ENCODE results near the gene TUBB4A.
"Not testable (repeated sequence)": the region's sequence is repeated elsewhere in the genome, so short reads cannot be mapped to it uniquely, and the experiment has no call there.

The TUBB4A gene

DNA sequence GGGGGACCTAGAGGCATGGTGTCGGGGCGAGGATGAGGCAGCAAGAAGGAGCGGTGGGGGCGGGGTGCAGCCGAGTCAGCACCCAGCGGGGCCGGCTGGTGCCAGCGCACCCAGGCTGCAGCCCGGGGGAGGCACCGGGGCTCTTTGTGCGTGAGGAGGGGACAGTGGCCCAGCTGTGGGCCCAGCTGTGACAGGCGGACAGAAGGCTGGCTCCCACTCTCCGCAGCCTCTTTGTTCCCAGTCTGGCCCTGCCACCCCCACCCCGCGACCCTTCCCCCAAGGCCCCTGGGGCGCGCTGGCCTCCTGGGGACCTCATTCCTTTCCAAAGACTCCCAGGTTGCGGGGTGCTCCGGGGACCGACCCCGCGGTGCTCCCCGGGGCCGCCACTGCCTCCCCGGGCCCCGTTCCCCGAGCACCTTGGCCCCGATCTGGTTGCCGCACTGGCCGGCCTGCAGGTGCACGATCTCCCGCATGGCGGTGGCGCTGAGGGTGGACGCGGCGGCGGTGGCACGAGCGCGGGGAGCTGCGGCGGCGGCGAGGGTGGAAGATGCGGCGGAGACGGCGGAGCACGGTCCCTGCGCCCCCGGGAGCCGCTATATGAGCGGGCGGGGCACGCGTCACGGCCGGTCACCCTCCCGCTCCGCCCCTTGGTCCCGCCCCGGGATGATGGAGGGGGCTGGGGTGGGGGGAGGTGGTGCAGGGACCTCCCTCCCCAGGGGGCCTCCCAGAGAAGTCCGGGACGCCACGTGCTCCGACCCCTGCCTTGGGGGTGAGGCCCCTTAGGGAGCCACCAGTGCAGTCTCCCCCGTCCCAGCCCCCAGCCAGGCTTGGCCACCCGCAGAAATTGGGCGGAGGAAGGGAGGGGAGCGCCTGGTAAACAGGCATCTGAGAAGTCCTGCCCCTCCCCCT, at the start of gene TUBB4A:
Gene TUBB4A (minus strand): TSS at position 570 of the 909 bp plus-strand sequence. CDS start 97 bp downstream, at position 473.
- peak in 4 of 6 experiments; percentile 6 to 22 (median 17) for DNase-seq

DNA sequence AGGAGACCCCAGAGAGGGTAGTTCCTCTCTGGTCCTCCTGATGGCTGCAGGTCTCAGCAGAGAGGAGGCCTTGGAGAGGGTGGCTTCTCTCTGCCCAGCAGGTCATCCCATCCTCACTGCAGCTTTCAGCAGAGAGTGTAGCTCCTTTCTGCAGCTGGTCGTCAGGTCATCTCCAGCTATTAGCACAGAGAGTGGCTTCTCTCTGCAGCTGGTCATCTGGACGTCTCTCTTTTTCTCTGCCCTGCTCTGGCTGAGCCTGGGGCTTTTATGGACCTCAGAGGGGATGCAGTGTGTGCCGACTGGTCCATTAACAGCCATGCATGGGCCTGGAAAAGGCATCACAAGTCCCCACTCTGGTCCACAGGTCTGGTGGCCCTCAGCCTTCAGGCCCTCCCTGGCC, 49.0 kb upstream of the TUBB4A start:
- DNase-seq: no peak

DNA sequence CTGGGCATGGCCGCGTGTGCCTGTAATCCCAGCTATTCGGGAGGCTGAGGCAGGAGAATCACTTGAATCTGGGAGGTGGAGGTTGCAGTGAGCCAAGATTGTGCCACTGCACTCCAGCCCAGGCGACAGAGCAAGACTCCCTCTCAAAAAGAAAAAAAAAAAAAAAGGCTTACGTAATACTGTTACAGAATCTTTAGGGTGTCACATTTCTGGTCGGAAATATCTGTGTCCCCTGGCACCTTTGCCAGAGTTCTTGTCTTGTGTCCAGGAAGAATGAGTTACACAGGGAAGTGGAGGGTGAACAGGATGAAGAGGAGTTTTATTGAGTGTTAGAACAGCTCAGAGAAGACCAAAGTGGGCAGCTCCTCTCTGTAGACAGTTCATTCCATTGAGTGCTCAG, 48.6 kb upstream of the TUBB4A start:
- DNase-seq: not testable (repeated sequence)

DNA sequence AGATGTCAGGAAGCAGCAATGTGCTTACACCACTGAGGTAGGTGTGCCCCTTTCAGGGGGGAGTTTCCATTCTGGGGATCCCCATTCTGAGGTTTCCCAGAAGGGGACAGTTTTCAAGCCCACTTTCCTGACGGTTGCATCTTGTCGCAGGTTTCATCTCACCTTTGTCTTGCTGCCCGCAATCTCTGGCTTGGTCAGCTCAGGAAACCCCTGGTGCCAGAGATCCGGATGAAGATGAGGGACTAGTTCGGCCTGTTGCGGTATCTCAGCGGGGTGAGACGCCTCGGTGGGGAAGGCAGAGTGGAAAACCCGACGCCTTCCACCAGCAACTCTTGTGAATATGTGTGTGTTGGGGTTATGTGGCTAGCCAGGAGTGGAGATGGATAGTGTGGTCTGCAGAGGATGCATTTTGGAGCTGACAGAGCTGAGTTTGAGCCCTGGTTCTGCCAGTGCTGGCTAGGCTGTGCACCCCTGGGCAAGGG, 41.8 kb upstream of the TUBB4A start:
- no peak for DNase-seq

DNA sequence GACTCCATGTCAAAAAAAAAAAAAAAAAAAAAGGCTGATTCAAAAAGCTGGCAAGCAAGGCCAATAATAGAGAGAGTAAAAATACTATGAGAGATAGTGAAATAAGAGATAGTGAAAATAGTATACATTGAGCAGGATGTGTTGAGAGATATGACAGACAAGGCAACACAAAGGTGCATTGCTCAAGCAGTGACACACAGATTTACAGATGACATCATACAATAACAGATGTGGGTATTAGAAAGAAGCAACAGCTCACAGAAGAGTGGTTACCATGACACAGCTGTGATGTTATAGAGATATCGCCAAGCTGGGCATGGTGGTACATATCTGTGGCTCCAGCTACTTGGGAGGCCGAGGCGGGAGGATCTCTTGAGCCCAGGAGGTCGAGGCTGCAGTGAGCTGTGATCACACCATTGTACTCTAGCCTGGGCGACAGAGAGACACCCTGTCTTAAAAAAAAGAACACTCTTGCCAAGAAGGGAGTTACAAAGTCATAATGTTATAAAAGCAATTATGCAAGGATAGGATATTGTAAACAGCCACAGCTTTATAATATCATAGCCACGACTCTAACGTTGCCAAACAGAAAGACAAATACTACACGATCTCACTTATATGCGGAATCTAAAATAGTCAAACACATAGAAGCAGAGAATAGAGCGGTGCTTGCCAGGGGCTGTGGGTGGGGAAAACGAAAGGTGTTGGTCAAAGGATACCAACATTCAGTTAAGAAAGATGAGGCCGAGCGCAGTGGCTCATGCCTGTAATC, 39.0 kb upstream of the TUBB4A start:
- no peak for DNase-seq

DNA sequence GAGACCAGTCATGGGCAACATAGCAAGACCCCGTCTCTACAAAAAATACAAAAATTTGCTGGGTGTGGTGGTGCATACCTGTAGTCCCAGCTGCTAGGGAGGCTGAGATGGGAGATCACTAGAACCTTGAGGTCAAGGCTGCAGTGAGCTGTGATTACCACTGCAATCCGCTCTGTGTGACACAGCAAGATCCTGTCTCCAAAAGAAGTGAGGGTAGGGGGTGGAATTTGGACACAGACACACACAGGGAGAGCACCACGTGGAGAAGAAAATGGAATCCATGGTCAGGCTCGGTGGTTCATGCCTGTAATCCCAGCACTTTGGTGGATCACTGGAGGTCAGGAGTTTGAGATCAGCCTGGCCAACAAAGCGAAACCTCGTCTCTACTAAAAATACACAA, 37.4 kb upstream of the TUBB4A start:
- no peak for DNase-seq

DNA sequence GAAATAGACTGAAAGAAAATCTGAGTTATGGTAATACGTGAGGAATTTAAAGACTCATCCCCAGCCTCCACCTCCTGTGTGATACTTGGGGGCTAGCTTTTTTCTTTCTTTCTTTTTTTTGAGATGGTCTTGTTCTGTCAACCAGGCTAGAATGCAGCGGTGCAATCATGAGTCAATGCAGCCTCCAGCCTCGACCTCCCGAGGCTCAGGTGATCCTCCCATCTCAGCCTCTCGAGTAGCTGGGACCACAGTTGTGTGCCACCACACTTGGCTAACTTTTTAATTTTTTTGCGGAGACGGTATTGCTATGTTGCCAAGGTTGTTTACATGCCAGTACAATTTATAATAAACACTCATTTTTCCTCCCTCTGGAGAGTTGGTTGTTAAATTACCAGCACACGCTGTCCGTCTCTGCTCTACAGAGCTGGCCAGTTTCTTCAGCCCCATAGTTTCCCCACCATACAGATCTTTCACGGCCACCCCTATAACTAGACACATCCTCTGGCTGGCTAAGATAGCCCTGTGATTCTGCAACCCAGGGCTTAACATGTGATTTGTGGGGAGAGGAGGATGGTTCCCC, 33.5 kb upstream of the TUBB4A start:
- no peak for DNase-seq

DNA sequence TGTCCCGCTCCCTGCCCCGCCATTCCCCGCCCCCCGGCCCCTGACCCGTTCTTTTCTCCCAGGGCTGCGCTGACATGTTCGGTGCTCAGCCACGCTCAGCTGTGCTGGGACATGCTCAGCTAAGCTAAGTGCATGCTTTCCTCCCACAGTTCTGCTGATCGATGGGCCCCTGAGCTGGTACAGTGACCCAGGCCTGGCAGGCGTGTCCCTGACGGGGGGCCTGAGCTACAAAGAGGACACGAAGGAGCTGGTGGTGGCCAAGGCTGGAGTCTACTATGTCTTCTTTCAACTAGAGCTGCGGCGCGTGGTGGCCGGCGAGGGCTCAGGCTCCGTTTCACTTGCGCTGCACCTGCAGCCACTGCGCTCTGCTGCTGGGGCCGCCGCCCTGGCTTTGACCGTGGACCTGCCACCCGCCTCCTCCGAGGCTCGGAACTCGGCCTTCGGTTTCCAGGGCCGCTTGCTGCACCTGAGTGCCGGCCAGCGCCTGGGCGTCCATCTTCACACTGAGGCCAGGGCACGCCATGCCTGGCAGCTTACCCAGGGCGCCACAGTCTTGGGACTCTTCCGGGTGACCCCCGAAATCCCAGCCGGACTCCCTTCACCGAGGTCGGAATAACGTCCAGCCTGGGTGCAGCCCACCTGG, 32.5 kb upstream of the TUBB4A start:
- no peak for DNase-seq

DNA sequence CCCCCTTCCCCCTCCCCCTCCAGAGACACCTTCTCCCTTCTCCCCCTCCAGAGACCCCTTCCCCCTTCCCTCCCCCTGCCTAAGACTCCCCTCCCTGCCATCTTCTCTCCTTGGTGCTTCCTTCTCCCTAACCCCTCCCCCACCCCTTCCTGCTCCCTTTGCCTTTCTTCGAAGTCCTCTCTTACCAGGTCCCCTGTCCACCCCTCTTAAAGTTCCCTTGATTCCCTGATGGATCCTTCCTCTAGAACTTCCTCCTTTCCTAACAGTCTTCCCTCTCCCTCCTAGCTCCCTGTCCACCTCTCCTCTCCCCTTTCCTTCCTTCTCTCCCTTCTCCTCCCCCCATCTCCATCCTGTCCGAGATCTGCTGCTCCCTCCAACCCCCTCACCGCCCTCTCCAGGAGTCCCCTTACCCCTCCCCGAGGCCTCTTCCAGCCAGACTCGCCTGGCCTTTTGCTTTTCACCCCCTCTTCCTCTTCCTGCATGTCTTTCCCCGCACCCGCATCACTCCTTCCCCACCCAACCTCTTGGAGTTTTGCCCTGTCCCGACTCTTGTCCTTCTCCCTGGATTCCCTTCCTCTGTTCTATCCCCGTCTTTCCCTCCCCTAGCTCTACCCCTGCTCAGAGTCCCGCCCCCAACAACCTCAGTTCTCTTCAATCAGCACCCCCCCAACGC, 31.8 kb upstream of the TUBB4A start:
- no peak for DNase-seq

DNA sequence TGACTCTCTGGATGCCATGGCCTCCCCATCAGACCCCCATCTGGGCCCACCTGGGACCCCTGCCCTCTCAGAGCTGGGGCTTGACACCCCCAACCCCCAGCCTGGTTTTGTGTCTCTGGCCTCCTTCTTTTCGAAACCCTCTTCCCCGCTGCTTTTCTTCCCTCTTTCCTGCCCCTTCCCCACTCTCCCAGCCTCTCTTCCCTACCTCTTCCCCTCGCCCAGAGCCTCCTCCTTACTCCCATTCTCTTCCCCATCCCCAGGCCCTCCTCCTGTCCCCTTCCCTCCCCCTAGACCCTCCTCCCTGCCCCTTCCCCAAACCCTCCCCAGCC, 30.9 kb upstream of the TUBB4A start:
- DNase-seq: no peak

DNA sequence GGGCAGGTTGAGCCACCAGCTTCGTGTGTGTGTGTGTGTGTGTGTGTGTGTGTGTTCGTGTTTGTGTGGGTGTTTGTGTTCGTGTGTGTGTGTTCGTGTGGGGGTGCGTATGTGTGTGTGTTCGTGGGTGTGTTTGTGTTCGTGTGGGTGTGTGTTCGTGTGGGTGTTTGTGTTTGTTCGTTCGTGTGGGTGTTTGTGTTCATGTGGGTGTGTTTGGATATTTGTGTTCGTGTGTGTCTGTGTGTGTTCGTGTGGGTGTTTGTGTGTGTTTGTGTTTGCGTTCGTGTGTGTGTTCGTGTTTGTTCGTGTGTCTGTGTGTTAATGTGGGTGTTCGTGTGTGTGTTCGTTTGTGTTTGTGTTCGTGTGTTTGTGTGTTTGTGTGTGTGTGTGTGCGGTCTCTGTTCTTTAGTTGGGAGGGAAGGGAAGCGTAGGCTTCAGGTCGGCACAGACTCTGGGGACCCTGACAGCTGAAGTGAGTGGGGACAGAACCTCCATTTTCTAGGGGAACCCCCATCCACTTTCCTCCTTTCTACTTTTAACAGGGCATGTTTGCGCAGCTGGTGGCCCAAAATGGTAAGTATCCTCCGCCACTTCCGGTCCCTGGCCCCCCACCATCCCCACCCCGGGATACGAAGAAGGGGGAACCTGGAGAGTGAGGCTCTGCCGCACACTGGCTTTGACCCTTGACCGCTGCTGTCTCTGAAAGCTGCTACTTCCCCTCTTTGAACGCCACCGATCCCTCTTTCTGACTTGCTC, 30.3 kb upstream of the TUBB4A start:
- DNase-seq: no peak

DNA sequence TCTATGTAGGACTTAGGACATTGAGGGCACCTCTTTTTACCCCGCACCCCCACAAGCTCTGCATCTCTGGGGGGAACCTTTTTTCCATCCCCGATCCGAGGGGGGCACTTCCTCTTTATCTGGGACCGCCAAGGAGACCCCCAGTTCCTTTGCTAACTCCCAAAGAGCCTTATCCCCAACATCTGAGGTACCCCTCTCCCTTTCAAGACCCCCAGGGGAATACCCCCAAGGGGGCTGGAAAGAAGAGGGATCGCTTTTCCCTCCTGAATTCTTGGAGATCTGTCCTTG, 29.8 kb upstream of the TUBB4A start:
- DNase-seq: no peak

DNA sequence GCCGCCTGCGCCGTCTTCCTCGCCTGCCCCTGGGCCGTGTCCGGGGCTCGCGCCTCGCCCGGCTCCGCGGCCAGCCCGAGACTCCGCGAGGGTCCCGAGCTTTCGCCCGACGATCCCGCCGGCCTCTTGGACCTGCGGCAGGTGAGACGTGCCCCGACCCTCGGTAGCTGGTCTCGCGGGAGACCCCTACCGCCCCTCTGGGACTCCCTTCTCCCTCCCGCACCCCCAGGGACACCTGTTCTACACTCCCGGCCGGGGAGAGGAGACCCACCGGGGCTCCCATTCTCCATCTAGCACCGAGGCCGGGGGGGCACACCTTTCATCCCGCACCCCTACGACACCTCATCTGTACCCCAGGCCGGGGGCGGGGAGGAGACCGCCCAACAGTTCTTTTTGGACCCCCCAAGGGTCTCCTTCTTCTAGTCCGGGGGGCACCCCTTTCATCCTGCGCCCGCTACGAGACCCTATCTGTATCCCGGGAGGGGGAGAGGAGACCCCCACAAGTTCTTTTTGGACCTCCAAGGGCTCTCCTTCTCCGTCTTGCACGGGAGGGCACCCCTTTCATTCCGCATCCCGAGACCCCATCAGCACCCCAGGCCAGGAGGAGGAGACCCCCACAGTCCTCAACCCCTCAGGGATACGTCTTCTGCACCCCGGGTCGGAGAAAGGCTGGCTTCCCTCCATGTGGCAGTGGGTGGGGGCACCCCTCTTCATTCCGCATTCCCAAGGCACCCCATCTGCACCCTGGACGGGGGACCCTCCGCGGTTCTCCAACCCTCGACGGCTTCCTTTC, 29.2 kb upstream of the TUBB4A start:
- DNase-seq: peak in 1 of 6 experiments; percentile 40

DNA sequence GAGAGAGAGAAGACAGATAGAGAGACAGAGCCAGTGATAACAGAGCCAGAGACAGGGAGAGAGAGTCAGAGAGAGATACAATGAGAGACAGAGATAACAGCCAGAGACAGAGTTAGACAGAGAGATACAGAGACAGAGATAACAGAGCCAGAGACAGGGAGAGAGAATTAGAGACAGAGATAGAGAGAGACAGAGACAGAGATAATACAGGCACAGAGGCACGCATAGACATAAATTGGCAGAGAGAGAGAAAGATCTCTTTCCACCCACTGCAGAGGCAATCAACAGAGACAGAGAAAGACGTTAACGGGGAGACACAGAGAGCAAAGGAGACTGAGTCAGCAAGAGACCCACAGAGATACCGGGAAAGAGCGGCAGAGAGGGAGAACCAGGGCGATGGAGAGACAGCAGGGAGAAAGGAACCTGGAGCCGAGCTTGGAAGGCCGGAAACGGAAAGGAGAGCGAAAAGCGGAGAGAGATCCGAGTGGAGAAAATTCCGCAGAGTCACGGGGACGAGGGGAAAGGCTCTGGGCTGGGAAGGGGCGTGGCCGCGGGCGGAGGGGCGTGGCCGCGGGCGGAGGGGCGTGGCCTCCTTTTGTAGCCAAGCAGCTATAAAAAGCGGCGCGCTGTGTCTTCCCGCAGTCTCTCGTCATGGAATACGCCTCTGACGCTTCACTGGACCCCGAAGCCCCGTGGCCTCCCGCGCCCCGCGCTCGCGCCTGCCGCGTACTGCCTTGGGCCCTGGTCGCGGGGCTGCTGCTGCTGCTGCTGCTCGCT, 28.5 kb upstream of the TUBB4A start, which contains the start of gene TNFSF9:
Gene TNFSF9 (plus strand): TSS at position 641 of the 777 bp plus-strand sequence. CDS start 11 bp downstream, at position 652.
- peak; percentile 12 to 81 (median 74) for DNase-seq

DNA sequence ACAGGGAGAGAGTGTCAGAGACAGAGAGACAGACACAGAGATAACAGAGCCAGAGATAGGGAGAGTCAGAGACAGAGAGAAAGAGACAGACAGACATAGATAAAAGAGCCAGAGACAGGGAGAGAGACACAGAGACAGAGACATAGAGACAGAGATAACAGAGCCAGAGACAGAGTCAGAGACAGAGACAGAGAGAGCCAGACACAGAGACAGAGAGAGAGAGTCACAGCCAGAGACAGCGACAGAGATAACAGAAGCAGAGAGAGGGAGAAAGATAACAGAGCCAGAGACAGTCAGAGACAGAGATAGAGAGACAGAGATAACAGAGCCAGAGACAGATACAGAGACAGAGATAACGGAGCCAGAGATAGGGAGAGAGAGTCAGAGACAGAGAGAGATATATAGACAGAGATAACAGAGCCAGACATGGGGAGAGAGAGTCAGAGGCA, 27.9 kb upstream of the TUBB4A start:
- DNase-seq: no peak

DNA sequence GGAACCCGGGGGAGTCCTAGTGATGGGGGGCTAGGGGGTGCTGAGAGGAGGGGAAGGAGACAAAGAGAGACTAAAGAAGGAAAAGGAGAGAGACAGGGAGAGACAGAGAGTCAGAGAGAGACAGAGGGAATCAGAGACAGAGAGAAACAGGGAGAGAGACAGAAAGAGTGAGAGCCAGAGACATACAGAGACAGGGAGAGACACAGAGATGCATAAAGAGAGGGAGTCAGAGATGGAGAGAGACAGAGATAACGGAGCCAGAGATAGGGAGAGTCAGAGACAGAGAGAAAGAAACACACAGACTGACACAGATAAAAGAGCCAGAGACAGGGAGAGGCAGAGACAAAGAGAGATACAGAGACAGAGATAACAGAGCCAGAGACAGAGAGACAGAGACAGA, 27.2 kb upstream of the TUBB4A start:
- no peak for DNase-seq

DNA sequence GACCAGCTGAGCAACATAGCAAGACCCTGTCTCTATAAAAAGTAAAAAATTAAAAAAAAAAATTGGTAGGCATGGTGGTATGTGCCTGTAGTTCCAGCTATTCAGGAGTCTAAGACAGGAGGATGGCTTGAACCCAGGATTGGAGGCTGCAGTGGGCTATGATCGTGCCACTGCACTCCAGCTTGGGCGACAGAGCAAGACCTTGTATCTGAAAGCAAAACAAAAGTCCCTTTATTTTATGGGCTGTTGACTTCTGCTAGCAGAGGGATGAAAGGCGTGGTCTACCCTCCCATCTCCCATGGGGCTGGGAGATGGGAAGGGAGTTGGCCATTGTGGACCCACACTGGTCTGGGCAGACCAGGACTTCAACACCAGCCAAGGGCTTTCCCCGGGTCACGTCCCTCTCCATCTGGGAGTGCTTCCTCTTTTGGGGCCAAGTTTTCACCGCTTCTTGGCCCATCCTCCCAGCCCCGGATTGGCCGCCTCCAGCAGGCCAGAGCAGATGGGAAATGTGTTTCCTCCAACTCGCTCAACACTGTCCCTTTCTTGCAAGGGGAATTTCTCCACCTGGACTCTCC, 26.5 kb upstream of the TUBB4A start:
- no peak for DNase-seq

DNA sequence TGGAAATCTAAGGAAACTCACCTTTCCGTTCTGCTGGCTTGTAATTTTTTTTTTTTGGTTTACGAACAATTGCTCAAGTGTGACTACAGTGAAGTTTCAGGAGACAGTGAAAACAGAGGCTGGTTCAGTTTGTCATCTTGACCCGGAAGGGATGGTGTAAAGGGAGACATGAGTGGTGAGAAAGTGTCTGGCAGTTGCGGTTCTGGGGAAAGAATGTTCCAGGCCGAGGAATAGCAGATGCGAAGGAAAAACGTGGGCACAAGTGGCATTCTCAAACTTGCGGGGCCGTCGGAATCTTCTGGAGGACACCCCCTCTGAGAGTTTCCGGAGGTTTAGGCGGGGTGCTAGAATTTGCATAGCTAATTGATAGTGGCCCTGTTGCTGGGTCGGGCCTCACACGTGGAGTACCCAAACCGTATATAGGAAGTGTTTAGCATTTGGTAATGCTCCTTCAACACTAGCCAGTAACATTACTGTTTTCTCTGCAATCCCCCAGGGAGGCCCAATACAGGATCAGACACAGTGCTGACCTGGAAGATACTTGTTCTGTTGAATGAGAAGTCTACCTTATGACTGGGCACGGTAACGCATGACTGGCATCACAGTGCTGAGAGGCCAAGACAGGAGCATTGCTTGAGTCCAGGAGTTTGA, 25.9 kb upstream of the TUBB4A start:
- no peak for DNase-seq

DNA sequence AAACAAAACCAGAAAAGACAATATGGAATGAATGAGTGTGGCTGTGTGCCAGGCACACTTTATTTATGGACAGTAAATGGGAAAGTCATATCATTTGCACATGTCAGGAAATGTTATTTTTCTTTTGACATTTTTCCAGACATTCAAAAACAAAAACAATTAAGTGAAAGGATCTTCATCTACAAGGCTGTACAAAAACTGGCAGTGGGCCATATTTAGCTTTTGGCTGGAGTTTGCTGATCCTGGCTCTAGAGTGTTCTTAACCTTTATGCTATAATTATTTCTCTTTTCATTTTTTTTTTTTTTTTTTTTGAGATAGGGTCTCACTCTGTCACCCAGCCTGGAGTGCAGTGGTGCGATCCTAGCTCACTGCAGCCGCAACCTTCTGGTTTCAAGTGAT, 22.2 kb upstream of the TUBB4A start:
- no peak for DNase-seq
